ENCODE results near the gene RGS9.

DNA sequence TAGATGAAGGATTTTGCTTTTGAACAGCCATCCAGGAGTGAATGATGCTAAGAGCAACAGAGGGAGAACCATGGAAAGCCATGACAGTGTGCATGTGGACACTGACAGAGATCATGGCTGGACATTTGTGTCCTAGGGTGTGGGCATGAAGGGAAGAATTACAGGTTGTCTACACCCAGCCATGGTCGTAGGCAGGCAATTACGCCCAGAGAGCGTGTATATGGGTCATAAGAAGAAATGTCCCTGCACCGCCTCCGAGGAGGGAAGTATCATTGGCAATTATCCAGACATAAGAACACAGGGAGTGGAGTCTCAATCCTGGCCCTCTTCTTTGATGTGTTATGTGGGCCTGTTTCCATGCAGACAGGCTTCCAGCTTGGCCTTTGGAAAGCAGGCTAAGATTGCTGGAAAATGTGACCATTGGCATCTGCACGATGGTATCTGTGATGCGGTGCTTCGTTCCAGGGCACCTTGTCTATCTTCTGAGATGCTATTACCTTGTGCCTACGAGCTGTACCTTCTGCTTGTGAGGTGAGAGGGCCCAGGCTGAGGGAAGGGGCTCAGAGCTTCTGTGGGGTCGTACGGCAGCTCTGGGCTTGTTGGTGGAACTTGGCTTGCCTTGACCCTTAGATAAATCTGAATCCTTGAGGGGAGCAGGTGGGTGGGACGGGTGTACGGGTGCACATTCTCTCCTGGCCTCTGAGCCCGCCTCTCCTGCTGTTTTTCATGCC is 19.8 kb downstream of the RGS9 start:
- TF ChIP-seq, protein P1, sequence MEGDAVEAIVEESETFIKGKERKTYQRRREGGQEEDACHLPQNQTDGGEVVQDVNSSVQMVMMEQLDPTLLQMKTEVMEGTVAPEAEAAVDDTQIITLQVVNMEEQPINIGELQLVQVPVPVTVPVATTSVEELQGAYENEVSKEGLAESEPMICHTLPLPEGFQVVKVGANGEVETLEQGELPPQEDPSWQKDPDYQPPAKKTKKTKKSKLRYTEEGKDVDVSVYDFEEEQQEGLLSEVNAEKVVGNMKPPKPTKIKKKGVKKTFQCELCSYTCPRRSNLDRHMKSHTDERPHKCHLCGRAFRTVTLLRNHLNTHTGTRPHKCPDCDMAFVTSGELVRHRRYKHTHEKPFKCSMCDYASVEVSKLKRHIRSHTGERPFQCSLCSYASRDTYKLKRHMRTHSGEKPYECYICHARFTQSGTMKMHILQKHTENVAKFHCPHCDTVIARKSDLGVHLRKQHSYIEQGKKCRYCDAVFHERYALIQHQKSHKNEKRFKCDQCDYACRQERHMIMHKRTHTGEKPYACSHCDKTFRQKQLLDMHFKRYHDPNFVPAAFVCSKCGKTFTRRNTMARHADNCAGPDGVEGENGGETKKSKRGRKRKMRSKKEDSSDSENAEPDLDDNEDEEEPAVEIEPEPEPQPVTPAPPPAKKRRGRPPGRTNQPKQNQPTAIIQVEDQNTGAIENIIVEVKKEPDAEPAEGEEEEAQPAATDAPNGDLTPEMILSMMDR (IDR thresholded peaks at IDR 0.05) = no peak
- TF ChIP-seq POLR2AphosphoS5 (IDR thresholded peaks at IDR 0.05; ENCODE audit: insufficient read depth in 1 of 2, low read depth in 1 of 2) = no peak

All from vagina (tissue), 2 donors.